GM10248 (cell line): ENCODE data around the gene TOR1A.
A peak's percentile ranks its signal among the peaks of the same experiment; 100 is the strongest.

Experiments
- CTCF ChIA-PET: fragments of 300-600 bp; sonication (Branson Sonifier 250); formaldehyde crosslinking; extraction: SDS; loops from one replicate; lab custom pipeline; 2021; ENCODE audit warnings: antibody characterized with exemption; lab: Yijun Ruan, JAX
- POLR2A ChIA-PET: fragments of 350-650 bp; sonication (Branson Sonifier 250); formaldehyde crosslinking; extraction: SDS; loops from one replicate; lab custom pipeline; 2020; ENCODE audit warnings: antibody characterized with exemption; lab: Yijun Ruan, JAX
- DNase-seq: peaks from one replicate; pipeline ENCODE4 v3.0.0; 2012; ENCODE audit errors: extremely low spot score
- TF ChIP-seq, protein P1 (sequence below): IDR thresholded peaks from 2 replicates; pipeline ENCODE4 v1.5.1; 2012; ENCODE audit warnings: mild to moderate bottlenecking, low read depth; ENCODE audit errors: extremely low read depth, missing control alignments, control extremely low read depth

TOR1A gene, protein sequence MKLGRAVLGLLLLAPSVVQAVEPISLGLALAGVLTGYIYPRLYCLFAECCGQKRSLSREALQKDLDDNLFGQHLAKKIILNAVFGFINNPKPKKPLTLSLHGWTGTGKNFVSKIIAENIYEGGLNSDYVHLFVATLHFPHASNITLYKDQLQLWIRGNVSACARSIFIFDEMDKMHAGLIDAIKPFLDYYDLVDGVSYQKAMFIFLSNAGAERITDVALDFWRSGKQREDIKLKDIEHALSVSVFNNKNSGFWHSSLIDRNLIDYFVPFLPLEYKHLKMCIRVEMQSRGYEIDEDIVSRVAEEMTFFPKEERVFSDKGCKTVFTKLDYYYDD

GRCh38 chr9:129823935-129824601 is at the start of gene TOR1A:
TOR1A (minus strand) TSS chr9:129824136; CDS start chr9:129824085, 51 bp downstream.
- CTCF ChIA-PET: interaction anchor here (1.0 kb wide), 1 partner anchor 19 kb away, joined by 3 read pairs; no protein-coding TSS in a partner anchor
- TF ChIP-seq, protein P1, sequence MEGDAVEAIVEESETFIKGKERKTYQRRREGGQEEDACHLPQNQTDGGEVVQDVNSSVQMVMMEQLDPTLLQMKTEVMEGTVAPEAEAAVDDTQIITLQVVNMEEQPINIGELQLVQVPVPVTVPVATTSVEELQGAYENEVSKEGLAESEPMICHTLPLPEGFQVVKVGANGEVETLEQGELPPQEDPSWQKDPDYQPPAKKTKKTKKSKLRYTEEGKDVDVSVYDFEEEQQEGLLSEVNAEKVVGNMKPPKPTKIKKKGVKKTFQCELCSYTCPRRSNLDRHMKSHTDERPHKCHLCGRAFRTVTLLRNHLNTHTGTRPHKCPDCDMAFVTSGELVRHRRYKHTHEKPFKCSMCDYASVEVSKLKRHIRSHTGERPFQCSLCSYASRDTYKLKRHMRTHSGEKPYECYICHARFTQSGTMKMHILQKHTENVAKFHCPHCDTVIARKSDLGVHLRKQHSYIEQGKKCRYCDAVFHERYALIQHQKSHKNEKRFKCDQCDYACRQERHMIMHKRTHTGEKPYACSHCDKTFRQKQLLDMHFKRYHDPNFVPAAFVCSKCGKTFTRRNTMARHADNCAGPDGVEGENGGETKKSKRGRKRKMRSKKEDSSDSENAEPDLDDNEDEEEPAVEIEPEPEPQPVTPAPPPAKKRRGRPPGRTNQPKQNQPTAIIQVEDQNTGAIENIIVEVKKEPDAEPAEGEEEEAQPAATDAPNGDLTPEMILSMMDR: no peak
- POLR2A ChIA-PET: no interaction called here
- DNase-seq: peak; percentile 95

GRCh38 chr9:129871046-129871445 is 47.1 kb upstream of the TOR1A start:
- no peak for DNase-seq
- ChIA-PET POLR2A (no interaction called here), CTCF (no interaction called here)
- TF ChIP-seq, protein P1: no peak

DNA sequence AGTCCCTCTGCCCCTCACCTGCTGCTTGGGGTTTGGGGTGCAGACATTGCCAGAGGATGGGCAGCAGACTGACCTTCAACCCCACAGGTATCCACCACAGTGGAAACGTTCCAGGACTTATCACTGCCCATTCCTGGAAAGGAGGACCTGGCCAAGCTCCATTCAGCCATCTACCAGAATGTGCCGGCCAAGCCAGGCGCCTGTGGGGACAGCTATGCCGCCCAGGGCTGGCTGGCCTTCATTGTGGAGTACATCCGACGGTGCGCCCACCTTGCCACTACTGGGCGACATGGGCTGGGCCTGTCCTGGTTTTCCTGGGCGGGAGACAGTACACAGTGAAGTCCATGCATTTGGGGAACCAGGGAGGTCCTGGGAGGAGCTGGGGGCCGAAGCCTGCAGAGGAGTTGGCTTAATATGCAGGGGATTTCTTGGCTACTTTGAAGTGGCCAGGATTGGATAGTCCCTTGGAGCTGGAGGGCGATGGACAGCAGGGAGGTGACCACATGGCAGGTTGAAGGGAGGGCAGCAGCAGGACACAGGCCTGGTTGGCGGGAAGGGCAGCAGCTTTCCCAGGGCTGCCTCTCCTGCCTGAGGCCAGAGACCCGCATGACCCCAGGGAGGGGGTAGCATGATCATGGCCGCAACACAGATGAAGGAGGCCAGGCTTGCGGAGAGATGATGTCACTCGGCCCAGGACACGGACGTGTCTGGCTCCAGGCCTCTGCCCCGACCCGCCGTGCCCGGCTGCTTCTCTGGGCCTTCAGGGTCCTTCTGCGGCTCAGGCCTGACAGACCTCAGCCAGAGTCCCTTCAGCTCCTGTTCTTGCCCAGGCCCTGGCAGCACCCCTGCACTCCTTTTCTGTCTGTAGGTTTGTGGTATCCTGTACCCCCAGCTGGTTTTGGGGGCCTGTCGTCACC is 45.9 kb upstream of the TOR1A start:
- CTCF ChIA-PET: interaction anchor here (1.5 kb wide), 1 partner anchor 238 kb away, joined by 3 read pairs; no protein-coding TSS in a partner anchor
- POLR2A ChIA-PET: interaction anchor here (0.6 kb wide), 1 partner anchor 1228 kb away, joined by 5 read pairs; no protein-coding TSS in a partner anchor
- DNase-seq: no peak
- TF ChIP-seq, protein P1: no peak

DNA sequence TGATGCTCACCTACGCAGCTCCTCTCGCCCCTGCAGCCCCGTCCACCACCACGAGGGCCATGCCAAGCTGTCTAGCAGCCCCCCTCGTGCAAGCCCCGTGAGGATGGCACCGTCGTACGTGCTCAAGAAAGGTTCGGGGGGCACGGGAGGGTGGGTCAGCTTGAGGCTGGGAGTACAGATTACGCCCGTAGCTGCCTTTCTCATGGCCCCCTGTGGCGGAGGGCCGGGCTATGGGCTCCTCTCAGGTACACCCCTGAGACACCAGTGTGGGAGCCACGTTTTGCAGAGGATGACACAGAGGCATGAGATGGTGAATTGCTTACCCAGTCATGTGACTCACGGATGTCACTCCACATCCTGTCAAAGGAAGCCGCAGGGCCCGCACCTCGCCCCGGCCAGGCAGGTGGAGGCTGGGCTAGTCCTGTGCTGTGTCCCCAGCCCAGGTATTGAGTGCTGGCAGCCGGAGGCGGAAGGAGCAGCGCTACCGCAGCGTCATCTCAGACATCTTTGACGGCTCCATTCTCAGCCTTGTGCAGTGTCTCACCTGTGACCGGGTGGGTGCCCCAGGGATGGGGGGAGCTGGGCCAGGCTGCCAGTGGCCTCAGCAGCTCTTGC is 45.0 kb upstream of the TOR1A start:
- TF ChIP-seq, protein P1: no peak
- no peak for DNase-seq
- ChIA-PET POLR2A (no interaction called here), CTCF (interaction anchor here (1.5 kb wide), 1 partner anchor 239 kb away, joined by 3 read pairs; no protein-coding TSS in a partner anchor)

DNA sequence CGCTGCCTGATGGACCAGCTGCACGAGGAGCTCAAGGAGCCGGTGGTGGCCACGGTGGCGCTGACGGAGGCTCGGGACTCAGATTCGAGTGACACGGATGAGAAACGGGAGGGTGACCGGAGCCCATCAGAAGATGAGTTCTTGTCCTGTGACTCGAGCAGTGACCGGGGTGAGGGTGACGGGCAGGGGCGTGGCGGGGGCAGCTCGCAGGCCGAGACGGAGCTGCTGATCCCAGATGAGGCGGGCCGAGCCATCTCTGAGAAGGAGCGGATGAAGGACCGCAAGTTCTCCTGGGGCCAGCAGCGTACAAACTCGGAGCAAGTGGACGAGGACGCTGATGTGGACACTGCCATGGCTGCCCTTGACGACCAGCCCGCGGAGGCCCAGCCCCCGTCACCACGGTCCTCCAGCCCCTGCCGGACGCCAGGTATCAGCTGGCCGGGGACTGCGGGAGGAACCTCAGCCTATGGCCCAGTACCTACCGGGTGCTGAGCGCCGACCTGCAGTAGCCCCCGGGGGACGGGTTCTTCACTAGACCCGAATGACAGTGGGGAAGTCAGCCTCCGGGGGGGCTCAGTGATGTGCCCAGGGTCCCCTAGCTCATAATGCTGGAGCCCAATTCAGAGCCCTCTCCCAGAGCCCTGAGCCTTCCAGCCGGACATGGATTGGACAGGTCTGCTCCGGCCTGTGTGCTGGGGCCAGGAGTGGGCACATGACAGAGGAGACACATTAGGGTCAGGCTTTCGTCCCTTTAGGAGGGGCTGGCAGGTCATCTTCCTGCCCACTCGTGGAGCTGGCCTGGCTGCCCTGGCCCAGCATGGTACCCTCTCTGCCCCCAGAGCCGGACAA is 44.3 kb upstream of the TOR1A start:
- DNase-seq: no peak
- ChIA-PET POLR2A (no interaction called here), CTCF (interaction anchor here (1.5 kb wide), 1 partner anchor 240 kb away, joined by 3 read pairs; no protein-coding TSS in a partner anchor)
- TF ChIP-seq, protein P1: no peak
